GM21528 (cell line): ENCODE data around the gene ZBTB16.

Experiments used
- ATAC-seq: cut with Tn5 transposase; IDR thresholded peaks from one replicate; pipeline ENCODE4 v1.9.1; 2021; ENCODE audit warnings: mild to moderate bottlenecking, moderate library complexity; ENCODE audit not compliant: unreplicated experiment, low FRiP score

ZBTB16 gene

DNA sequence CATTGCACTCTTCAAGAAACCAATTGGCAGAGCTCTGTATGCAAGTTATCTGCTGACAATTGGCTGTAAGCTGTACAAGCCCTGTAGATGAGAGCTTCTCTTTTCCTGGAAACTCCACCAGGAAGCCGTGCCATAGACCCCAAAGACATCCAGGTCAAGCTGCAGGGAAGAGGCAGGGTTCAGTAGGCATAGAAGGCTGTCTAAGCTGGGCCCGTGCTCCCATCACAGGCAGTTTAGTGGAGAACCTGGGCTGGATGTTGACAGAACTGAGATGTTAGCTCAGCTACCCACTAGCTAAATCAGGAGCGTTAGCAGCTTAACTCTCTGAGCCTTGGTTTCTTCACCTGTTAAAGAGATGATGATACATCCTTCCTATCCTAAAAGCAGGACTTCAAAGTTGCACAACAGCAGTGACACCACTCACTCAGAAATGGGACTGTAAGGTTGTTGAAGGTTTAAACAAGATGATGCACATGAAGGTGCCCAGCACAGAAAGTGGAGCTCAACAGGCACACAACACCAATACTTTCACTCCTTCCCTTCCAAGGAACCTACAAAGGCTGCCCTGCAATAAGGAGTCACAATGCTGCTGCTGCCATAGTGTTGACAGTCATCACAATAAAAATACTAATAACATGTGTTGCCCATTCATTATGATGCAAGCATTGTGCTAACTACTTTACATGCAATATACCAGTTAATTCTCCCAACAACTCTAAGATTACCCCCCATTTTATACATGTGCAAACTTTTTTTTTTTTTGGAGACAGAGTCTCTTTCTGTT, 115.4 kb downstream of the ZBTB16 start:
- ATAC-seq = no peak

DNA sequence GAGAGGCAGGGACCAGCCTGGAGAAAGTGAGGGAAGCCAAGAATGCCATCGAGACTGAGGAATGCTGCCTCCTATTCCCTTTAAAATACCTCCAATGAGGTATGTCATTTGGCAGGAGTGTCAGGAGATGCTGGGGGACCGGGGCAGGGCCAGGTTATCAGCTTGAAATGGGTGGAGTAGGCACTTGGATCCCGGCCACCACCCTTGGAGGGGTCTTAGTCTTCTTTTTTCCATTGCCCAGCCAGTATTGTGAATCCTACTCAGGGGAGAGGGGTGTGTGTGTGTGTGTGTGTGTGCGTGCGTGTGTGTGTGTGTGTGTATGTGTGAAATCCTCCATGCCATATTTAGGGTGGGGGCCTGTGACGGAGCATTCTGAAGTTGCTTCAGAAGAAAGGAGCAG, 116.2 kb downstream of the ZBTB16 start:
- no peak for ATAC-seq

DNA sequence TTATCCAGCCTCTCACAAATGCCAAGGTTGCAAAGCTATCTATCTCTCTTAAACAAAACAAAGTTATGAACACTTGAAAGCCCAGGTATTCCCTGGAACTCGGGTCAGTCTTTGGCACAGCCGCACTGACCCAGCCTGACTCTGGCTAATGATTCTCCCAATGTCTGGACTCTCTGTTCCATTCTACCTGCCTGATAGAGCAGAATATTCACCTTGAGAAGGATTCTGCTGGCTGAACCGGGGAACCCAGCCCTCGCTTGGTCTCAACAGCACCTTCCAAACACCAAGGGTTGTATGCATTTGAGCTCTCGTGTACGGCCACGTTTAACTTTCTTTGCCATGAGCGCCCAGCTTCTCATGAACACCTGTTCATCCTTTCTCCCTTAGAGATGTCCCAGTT, 116.8 kb downstream of the ZBTB16 start:
- ATAC-seq = no peak

DNA sequence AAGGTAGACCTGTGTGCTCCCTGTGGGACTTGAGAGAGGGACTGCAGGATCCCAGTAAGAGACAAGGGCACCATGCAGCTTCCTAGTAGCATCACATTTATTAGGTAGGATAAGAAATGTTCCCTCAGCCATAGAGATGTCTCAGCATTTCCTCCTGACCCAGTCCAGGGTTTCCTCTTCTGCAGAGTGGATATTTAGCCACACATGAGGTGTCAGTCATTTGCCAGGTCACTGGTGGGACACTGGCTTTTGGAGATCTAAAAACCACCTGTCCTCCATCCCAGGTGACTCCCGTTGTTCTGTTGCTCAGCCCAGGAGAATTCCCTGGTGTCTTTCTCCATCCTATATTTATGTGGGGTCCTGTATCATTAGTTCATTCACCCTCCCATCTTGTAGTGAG, 119.1 kb downstream of the ZBTB16 start:
- no peak for ATAC-seq

DNA sequence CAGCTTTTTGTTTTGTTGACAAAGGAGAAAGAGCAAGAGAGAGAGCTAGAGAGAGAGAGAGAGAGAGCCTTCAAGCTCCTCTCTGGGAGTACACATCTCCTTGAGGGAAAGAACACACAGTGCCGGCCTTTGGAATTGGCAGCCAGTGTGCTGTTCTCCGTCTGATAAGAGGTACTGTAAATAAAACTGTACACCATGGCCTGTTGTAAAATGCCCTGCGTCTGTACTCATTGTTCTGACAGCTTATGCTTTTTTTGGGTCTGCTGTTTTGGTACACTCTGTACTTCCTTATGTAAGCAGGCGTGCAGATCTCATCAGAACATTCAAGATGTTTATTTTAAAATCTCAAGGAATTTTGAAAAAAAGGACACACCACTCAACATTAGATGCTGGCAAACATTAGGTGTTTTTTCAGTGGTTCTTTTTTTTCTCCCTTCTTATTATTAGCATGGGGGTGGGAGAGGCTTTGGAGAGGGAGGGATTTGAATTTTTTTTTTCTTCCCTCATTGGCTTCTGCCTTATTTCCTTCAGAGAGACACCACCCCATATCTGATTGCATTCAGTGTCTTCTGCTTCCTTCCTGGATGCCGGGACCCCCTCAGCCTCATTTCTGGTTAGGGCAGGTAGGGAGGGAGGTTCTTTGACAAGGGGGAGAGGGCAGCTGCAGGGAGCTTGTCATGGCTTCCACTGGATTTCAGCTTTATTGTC, 119.9 kb downstream of the ZBTB16 start:
- no peak for ATAC-seq

DNA sequence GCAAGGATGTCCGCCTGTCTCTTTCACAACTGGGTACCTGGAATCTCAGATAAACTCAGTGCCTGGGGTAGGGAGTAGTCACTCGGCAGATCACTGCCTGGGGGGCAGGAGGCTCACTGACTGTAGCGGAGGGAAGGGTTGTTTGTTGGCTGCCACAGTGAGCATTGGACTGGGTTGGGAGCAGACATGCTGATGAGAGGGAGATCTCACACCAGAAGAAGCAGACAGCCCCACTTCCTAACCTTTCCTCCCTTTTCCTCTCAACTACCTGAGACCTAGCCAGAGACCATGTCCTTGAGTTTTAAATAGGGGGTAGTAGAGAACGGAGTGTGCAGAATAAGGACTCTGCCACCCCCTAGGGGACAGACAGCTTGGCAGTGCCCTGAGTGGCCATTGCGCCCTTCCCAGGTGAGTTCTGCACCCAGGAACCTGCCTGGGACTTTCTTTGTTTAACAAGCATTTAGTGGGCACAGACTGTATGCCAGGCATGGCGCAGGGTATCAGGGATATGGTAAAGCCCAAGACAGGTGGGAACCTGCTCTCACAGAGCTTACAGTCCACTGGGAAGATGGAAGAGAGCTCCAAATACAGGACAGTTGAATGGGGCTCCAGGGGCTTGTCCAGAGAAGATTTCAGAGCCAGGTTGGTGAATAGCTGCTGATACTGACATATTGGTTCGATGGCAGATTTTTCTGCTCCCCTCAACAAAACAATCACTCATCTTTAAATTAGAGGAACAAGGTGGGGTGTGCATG, 121.0 kb downstream of the ZBTB16 start:
- ATAC-seq = no peak

DNA sequence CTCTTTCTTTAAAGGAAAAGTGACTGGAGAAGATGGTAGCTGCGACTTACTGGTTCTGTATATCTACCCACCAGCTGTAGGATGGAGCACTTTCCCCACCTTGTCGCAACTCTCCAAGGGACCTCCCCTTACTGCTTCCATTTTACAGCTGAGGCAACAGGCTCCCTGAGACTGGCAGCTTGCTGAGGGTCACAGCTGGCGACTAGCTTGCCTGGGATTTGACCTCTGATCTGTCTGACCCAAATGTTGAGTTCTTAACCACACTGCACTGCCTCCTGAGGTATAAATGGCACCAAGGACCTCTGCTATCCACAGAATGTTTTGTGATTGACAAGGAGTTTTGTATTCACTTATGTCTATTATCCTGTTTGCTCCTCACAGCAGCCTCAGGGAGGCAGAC, 121.7 kb downstream of the ZBTB16 start:
- no peak for ATAC-seq

DNA sequence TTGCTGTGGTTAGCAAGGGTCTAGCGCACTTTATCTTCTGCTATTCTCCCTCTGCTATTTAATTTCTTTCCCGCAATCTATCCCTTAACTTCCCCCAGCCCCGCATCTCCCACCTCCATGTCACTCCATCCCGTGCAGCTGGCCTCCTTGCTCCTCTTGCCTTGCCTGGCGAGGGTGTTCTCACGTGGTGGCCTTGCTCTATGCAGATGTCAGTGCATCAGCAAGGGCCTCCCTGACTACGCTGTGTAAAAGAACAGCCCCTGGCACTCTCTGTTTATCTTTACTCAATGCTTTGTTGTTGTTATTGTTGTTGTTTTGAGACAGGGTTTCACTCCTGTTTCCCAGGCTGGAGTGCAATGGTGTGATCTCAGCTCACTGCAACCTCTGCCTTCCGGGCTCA, 122.2 kb downstream of the ZBTB16 start:
- no peak for ATAC-seq

DNA sequence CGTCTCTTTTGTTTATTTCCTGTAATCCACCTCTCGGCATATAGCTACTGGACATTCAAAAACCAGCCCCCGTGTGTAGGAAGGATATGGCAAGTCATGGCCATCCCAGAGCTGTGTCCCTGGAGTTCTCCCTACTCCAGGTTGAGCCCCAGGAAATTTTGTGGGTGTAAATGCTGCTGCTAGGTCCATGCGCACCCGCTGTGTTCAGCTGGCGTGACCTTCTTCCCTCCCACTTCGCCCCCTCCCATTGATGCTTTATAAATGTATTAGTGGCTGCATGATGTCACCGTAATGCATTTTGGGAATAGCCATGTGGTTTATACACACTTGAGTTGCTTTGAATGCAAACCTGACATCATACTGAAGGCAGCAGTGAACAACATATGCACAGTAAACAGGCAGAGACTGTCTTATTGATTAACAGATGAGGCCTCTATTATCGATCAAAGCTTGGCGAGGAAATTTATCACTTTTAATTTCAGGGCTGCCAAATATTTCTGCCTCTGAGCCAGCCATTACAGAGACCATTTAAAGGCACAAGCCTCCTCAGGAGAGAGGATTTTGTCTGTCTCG, 123.0 kb downstream of the ZBTB16 start:
- ATAC-seq = no peak

DNA sequence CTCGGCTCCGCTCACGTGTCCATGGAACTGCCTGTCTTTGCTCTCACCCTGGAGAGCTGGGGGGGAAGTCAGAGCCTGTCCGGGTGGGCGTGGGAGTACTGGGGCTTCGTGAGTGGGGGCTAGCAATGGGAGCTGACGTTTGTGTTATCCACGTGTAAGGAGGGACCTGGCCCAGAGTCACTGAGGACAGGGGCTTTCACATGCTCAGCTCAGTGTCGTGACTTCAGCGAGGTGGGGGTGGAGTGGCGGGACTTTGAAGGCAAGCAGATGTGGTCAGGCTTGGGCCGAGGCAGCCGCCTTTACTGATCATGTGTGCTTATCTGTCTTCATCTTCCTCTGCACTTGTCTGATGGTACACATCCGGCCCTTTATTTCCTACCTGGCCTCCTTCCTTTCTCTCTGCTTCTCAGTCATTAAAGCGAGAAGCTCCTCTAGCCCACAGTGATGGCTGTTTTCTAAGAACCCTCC, 123.6 kb downstream of the ZBTB16 start:
- no peak for ATAC-seq

DNA sequence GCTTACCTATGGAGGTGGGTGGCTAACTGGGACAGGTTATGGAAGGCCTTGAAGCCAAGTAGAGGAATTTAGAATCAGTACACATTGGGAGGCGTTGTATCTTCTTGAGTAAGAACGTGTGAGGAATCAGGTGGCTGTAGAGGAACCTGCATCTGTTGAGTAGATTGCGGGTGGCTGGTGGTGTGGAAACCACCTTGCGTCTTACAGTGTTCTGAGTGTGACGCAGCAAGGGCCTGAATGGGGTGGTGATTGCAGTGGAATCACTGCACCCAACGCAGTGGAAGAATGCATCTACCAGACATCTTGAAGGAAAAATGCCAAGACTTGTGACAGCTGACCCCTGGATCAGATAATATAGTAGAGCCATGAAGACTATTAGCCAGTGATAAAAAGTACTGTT, 125.9 kb downstream of the ZBTB16 start:
- no peak for ATAC-seq

DNA sequence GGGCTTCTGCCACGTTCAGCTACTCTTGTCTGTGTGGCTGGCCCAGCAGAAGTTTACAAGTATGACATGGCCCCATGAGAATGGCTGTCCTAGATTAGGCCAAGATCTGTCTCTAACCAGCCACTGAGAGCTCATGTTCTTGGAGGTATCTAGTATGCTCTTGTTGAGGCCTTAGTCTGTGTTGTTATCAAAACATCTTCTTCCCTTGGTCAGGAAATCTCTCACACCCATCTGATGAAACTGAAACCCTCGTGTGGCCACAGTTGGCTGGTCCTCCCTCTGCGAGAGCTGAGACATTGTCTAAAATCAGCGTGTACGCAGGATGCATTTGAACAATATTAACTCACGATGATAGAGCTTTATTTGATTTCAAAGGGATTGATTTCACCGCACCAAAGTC, 127.7 kb downstream of the ZBTB16 start:
- ATAC-seq = no peak

DNA sequence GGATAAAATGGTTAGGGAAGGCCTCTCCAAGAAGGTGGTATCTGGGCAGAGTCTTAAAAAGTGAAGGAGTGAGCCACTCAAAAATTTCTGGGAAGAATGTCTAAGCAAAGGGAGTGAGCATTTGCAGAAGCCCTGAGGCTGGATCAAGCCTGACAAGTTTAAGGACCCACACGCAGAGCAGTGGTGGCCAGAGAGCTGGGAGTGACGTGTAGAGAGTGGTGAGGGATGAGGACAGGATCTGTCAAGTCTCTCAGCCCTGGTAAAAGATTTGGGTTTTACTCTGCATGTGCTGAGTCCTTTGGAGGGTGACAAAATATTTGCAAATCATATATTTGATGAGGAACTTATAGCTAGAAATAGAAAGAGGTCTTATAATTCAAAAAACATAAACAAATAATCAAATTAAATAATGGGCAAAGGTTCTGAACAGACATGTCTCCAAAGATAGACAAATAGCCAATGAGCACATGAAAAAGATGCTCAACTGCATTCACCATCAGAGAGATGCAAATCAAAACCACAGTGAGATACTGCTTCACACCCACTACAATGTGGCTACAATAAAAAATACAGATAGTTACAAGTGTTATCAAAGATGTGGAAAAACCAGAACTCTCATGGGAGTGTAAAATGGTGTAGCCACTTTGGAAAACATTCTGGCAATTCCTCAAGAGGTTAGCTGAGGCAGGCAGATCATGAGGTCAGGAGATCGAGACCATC, 129.5 kb downstream of the ZBTB16 start:
- no peak for ATAC-seq

DNA sequence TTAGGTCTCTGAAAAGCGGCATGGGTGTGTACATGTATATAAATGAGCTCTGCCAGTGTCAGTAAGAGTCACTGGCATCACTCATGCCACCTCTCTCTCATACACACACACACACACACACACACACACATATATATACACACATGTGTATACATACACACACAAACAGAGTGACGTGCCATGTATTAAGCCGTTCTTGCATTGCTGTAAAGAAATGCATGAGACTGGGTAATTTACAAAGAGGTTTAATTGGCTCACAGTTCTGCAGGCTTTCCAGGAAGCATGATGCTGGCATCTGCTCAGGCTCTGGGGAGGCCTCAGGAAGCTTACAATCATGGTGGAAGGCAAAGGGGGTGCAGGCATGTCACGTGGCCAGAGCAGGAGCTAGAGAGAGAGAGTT, 131.1 kb downstream of the ZBTB16 start:
- ATAC-seq = no peak

DNA sequence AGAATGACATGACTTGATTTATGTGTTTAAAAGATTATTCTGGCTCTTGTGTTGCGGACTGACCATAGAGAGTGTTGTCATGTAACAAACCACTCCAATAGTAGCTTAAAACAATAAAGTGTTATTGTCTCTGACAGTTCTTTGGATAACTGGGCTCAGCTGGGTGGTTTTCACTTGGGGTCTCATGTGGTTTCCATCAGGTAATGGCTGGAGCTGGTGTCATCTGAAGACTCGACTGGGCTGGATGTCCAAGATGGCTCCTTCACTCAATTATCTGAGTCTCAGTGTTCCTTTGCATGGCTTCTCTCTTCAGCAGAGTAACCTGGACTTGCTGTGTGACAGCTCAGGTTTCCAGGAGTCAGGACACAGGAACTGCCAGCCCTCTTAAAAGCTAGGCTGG, 132.4 kb downstream of the ZBTB16 start:
- ATAC-seq = no peak

DNA sequence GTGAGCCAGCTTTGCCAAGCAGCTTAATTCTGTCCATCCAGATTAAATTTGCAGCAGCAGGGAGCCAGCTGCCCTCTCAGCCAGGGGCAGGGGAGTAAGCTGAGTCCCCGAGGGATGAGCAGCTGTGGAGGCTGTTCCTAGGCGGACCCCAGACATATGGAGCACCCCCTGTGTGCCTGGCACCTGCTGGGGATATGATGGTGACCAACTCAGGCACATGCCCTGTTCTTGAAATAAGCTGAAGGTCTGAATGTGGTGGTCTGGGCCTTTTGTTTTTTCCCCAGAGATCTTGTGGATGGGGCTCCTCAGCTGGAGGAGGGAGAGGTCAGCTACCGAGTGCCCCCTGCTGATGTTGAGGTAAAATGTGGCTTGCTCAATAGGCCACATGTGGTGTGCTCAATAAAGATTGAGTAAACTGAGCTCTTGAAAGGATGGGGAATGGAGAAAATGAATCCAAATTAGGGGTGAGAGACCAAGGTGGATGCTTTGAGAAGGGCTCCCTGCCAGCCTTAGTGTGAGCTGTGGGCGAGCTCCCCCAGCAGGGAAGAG, 133.4 kb downstream of the ZBTB16 start:
- no peak for ATAC-seq

DNA sequence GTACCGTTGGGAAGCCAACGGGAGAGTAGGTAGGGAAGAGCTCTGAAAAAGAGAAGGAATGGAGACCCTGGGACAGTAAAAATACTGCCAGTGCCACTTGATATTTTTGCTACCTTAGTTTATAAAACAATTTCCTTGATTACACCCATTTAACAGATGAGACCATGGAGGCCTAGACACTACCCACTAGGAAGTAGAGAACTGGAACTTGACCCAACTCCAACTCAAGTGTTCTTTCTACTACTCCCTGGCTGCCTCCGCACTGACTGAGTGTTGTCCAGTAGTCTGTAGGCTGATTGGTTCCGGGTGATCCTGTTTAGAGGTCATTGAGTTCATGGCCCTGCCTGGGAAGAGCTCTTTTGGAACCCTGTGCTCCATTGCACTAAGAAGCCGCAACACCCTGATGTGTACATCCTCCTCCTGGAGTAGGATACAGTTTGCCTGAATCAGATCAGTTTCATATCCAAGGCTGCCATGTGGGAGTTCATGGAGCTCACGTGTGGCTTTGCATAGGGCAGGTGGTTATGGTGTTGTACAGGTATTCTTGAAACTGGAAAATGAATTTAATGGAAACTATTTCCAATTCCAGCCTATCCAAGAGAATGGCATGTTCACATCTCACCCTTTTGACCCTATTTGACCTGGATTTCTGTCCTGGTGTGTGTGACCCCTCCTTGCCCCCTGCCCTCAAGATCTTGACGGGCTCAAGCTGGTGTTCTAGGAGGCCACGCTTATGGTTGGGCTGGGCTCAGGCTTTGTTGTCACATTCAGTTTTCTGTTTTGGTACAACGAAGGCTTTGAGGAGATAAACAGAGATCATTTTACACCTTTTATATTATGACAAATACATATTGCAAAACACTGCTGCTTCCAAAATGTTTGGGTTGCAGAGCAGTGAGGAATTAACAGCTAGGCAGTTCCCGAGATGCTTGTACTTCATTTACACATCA, 134.5 kb downstream of the ZBTB16 start:
- ATAC-seq = no peak

DNA sequence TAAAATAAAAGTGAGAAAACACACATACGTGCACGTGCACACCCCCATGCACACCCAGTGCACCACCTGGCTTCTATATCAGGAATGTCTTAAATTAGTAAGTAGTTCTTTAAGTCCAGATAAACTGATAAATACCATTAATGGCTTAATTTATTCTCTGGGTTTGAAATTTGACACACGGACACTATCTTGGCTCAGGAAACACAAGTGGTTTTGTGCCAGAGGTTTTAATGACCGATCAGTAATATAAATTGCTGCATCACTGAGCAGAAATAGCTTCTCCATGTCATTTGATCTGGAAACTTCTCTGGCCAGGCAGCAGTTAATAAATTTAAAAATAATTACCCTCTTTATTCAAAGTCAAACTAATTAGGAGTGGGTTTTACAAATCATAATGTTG, 135.2 kb downstream of the ZBTB16 start:
- no peak for ATAC-seq

DNA sequence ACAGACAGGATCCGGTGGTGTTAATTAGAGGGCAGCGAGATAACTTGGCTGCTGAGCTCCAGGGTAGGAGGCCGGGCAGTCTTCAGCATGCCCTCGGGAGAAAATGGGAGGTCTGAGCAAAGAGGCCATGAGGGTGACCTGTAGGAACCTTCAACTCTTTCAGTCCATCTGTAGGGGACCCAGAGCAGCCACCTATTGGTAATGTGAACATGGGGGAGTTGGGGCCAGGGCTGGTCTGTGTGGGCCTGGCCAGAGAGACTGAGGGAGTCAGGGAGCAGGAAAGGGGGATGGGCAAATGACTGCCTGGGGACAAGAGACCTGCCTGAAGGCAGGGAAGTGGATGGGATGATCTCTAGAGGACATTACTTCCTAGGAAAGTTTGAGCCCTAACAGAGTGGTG, 135.6 kb downstream of the ZBTB16 start:
- ATAC-seq = no peak
